ENCODE results near the gene KASH5. TPM values are rescaled to one million over a fixed set of nuclear protein-coding genes. Genes with fewer than 3 reads are reported as not detected.

Gene KASH5
- total RNA-seq, 1 experiment from 2014 or later = not detected

DNA sequence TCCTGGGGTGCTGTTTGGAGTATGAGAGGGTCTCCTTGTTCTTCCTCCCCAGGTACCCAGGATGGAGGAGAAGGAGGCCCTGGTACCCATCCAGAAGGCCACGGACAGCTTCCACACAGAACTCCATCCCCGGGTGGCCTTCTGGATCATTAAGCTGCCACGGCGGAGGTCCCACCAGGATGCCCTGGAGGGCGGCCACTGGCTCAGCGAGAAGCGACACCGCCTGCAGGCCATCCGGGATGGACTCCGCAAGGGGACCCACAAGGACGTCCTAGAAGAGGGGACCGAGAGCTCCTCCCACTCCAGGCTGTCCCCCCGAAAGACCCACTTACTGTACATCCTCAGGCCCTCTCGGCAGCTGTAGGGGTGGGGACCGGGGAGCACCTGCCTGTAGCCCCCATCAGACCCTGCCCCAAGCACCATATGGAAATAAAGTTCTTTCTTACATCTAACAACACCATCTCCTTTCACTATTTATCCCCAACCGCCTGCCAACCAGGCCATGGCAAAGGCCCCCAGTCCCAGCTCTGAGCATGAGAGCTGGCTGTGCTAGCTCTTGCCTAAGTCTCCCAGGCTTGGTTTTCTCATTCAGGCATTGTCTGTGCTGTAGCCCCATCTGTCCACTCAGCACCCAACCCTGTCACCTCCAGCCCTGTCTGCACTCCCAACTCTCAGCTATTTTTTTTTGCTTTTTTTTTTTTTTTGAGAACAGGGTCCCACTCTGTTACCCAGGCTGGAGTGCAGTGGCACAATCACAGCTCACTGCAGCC, 13.2 kb upstream of the KASH5 start:
- no peak for DNase-seq
- no peak overlapping the region for H4K91ac ChIP-seq (ENCODE audit: insufficient read length, low read depth, low read length)
- H3K18ac ChIP-seq (ENCODE audit: insufficient read length, low read depth, low read length) = no peak overlapping the region
- H3K4me1 Mint-ChIP-seq = peaks cover 4 to 9% of the 10 kb centered on the region in 2 experiments; a peak in 2 of 4 replicates
- no peaks in the 10 kb centered on the region for H3K4me1 ChIP-seq (ENCODE audit: insufficient read depth, low read length)
- no peak overlapping the region for H2BK120ac ChIP-seq (ENCODE audit: low read depth, low read length, poor library complexity, severe bottlenecking)
- peaks cover 3 to 7% (median 3%) of the 10 kb centered on the region in 3 experiments; a peak in 5 of 7 replicates for H3K36me3 Mint-ChIP-seq (ENCODE audit: insufficient read depth in 1 of 3, low read depth in 3 of 3)
- H3K4ac ChIP-seq (ENCODE audit: low read depth, low read length) = no peak overlapping the region
- no peak overlapping the region for H3K56ac ChIP-seq (ENCODE audit: insufficient read length, low read depth, low read length)
- no peak overlapping the region for H4K5ac ChIP-seq (ENCODE audit: insufficient read length, low read depth, low read length)
- peaks cover 3 to 6% of the 10 kb centered on the region in 2 experiments for H3K9me3 Mint-ChIP-seq
- H3K23ac ChIP-seq (ENCODE audit: insufficient read length, low read depth, low read length) = no peak overlapping the region
- H2BK20ac ChIP-seq (ENCODE audit: low read depth, low read length, poor library complexity, severe bottlenecking) = no peak overlapping the region
- peaks cover 24% of the 10 kb centered on the region for H3K27me3 Mint-ChIP-seq (ENCODE audit: low read depth)
- H3T11ph ChIP-seq (ENCODE audit: low read length) = no peak overlapping the region
- no peak overlapping the region for H3K4me2 ChIP-seq (ENCODE audit: insufficient read depth, insufficient read length, low read length)
- H3K23me2 ChIP-seq (ENCODE audit: insufficient read length, low read depth, low read length, poor library complexity, severe bottlenecking) = no peaks in the 10 kb centered on the region
- no peak overlapping the region for H3K27ac ChIP-seq (ENCODE audit: insufficient read length, low read depth, low read length)
- no peaks in the 10 kb centered on the region for H3K79me1 ChIP-seq (ENCODE audit: insufficient read depth, low read depth, low read length, poor library complexity, severe bottlenecking)
- no peak overlapping the region for H4K8ac ChIP-seq (replicated peaks; ENCODE audit: insufficient read length, low read depth, low read length)
- TF ChIP-seq, protein P1, sequence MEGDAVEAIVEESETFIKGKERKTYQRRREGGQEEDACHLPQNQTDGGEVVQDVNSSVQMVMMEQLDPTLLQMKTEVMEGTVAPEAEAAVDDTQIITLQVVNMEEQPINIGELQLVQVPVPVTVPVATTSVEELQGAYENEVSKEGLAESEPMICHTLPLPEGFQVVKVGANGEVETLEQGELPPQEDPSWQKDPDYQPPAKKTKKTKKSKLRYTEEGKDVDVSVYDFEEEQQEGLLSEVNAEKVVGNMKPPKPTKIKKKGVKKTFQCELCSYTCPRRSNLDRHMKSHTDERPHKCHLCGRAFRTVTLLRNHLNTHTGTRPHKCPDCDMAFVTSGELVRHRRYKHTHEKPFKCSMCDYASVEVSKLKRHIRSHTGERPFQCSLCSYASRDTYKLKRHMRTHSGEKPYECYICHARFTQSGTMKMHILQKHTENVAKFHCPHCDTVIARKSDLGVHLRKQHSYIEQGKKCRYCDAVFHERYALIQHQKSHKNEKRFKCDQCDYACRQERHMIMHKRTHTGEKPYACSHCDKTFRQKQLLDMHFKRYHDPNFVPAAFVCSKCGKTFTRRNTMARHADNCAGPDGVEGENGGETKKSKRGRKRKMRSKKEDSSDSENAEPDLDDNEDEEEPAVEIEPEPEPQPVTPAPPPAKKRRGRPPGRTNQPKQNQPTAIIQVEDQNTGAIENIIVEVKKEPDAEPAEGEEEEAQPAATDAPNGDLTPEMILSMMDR (conservative IDR thresholded peaks at IDR 0.05) = no peak
- H3K79me2 ChIP-seq (ENCODE audit: insufficient read depth, low read length) = no peaks in the 10 kb centered on the region
- H3K4me3 Mint-ChIP-seq = no peak overlapping the region
- no peak overlapping the region for H3K9ac ChIP-seq (ENCODE audit: extremely low read depth, insufficient read length, low read length)
- H3K27me3 ChIP-seq (ENCODE audit: insufficient read depth, low read length) = no peaks in the 10 kb centered on the region
- H3K9me3 ChIP-seq (ENCODE audit: control insufficient read depth, low read depth, low read length) = peaks cover 5% of the 10 kb centered on the region
- H3K27ac Mint-ChIP-seq = no peak overlapping the region
- WGBS (ENCODE audit: extremely low coverage, insufficient read length, low lambda C conversion rate) = no CpG with 5 or more reads among the region's 16 CpGs
- H2AFZ ChIP-seq (ENCODE audit: low read length) = no peak overlapping the region
- H2BK12ac ChIP-seq (ENCODE audit: insufficient read length, low read depth, low read length) = no peak overlapping the region
- H2BK5ac ChIP-seq (ENCODE audit: insufficient read length, low read length) = no peak overlapping the region
- no peaks in the 10 kb centered on the region for H4K20me1 ChIP-seq (ENCODE audit: control insufficient read depth, insufficient read depth, insufficient read length)
- no peak overlapping the region for H3K14ac ChIP-seq (ENCODE audit: insufficient read depth, low read length)
- H2AK5ac ChIP-seq (ENCODE audit: insufficient read length, low read length) = no peak overlapping the region
- no peak overlapping the region for H2BK15ac ChIP-seq (ENCODE audit: low read depth, low read length)
